ENCODE results near the gene DUOX2. TPM values are rescaled to one million over a fixed set of nuclear protein-coding genes. Genes with fewer than 3 reads are reported as not detected.

DUOX2 gene
- total RNA-seq, 3 donors from 2014 or later (not counting 1 experiment from before 2014, with no cell fraction given), result 2.5 TPM; not detected in 2

DNA sequence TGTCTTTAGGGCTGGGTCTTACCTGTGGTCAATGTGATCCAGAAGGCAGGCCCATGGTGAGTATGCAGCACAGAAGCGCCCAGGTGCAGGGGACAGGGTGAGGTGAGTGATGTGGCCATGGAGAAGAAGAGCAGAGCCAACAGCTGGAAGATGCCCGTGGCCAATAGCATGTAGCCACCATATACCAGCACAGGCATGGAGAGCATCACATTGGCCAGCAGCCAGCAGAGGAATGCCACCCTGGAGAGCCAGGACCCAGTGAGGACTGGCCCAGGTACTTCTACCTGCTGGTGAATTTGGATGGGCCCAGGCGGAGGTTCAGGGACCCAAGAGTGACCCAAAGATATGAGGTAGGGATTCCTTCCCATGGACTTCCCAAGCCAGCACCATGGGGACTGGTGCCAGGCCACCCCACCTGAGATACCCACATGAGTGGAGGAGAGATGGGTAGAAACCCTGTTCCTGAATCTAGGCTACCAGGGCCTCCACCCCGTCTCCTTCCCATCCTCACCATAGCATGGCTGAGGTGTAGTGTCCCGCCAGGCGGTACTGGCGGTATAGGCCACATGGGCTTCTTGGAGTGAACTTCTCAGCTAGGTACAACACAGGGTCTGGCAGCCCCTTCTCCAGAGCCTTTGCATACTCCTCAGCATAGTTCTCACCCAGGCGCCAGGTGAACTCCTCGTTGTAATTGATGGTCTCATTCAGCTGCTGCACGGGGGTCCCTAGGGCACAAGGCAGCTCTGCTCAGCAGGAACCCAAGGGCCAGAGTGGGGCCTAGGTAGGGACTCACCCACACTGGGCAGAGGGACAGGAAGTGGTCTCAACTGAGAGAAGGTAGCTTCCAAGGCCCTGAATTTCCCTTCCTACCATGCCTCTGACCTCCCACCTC, 6.4 kb upstream of the DUOX2 start:
- H3K4me3 Mint-ChIP-seq, result no peak overlapping the region
- H3K27me3 ChIP-seq (ENCODE audit: control insufficient read depth, insufficient read depth, low read length), result peaks cover 28% of the 10 kb centered on the region
- no peaks in the 10 kb centered on the region for H3K36me3 ChIP-seq (ENCODE audit: control insufficient read depth, insufficient read depth, low read length)
- no peaks in the 10 kb centered on the region for H3K36me3 Mint-ChIP-seq
- peaks cover 20% of the 10 kb centered on the region for H3K4me1 ChIP-seq (ENCODE audit: control insufficient read depth, insufficient read depth, low read length)
- TF ChIP-seq, protein P1, sequence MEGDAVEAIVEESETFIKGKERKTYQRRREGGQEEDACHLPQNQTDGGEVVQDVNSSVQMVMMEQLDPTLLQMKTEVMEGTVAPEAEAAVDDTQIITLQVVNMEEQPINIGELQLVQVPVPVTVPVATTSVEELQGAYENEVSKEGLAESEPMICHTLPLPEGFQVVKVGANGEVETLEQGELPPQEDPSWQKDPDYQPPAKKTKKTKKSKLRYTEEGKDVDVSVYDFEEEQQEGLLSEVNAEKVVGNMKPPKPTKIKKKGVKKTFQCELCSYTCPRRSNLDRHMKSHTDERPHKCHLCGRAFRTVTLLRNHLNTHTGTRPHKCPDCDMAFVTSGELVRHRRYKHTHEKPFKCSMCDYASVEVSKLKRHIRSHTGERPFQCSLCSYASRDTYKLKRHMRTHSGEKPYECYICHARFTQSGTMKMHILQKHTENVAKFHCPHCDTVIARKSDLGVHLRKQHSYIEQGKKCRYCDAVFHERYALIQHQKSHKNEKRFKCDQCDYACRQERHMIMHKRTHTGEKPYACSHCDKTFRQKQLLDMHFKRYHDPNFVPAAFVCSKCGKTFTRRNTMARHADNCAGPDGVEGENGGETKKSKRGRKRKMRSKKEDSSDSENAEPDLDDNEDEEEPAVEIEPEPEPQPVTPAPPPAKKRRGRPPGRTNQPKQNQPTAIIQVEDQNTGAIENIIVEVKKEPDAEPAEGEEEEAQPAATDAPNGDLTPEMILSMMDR (IDR thresholded peaks at IDR 0.05), result no peak
- no peak overlapping the region for H3K27ac ChIP-seq (ENCODE audit: low read length)
- intact Hi-C loops (cut with micrococcal nuclease), result no loop called here
- H3K27ac Mint-ChIP-seq, result no peak overlapping the region
- 89% methylated on average over 10 of the region's 10 CpGs for WGBS (ENCODE audit: insufficient coverage)
- ATAC-seq (no peak), DNase-seq (no peak)
- no peaks in the 10 kb centered on the region for H3K9me3 ChIP-seq (ENCODE audit: control insufficient read depth, insufficient read depth, low read length)
- H3K4me3 ChIP-seq (ENCODE audit: low read length), result no peak overlapping the region
- H3K9me3 Mint-ChIP-seq, result no peaks in the 10 kb centered on the region
- peaks cover 14 to 19% of the 10 kb centered on the region in 2 donors for H3K4me1 Mint-ChIP-seq
- peaks cover 43 to 51% of the 10 kb centered on the region in 2 donors for H3K27me3 Mint-ChIP-seq (ENCODE audit: low read depth in 2 of 2)

- peaks cover 40% of the 10 kb centered on the region for H3K27me3 ChIP-seq (ENCODE audit: control insufficient read depth, insufficient read depth, low read length)
- no peak overlapping the region for H3K27ac Mint-ChIP-seq
- TF ChIP-seq, protein P1 (IDR thresholded peaks at IDR 0.05), result no peak
- WGBS (ENCODE audit: insufficient coverage), result 92% methylated on average over 5 of the region's 5 CpGs
- no peak overlapping the region for H3K27ac ChIP-seq (ENCODE audit: low read length)
- no peaks in the 10 kb centered on the region for H3K9me3 Mint-ChIP-seq
- H3K4me3 Mint-ChIP-seq, result no peak overlapping the region
- peaks cover 27% of the 10 kb centered on the region for H3K4me1 ChIP-seq (ENCODE audit: control insufficient read depth, insufficient read depth, low read length)
- intact Hi-C loops (cut with micrococcal nuclease), result no loop called here
- no peaks in the 10 kb centered on the region for H3K36me3 Mint-ChIP-seq
- H3K4me3 ChIP-seq (ENCODE audit: low read length), result no peak overlapping the region
- no peaks in the 10 kb centered on the region for H3K9me3 ChIP-seq (ENCODE audit: control insufficient read depth, insufficient read depth, low read length)
- peaks cover 53 to 57% of the 10 kb centered on the region in 2 donors for H3K27me3 Mint-ChIP-seq (ENCODE audit: low read depth in 2 of 2)
- no peak for DNase-seq
- H3K36me3 ChIP-seq (ENCODE audit: control insufficient read depth, insufficient read depth, low read length), result no peaks in the 10 kb centered on the region
- H3K4me1 Mint-ChIP-seq, result peaks cover 14 to 22% of the 10 kb centered on the region in 2 donors
- no peak for ATAC-seq
Observed at GRCh38 chr15:45118996-45119395, 5.0 kb upstream of the DUOX2 start.

DNA sequence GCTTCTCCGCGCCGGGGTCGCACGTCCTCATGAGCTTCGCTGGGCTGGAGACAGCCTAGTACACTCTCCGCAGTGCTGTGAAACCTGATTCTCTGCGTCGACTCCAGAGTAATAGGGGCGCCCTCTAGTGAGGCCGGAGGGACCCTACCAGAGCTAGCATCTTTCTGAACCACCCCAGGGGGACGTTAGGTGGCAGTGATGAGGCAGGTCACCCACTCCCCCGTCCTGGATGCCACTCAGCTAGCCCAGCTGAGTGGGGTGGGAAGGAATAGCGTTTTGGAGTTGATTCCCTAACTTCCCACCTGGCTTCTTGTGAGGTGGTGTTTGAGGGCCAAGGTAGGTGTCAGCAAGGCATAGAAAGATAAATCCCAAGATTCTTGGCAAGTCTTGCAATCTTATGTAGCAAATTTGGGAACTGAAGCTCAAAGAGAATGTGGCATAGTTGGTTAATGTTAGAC, 4.2 kb upstream of the DUOX2 start:
- H3K27ac Mint-ChIP-seq, result peak overlapping the region in 1 of 2 donors; percentile 3
- peak; percentile 98 to 100 (median 100) for ATAC-seq
- H3K9me3 Mint-ChIP-seq, result no peaks in the 10 kb centered on the region

More for the DNA sequence above, 4.2 kb upstream of the DUOX2 start:
- Histone ChIP-seq H3K27me3 (ENCODE audit: control insufficient read depth, insufficient read depth, low read length) (peaks cover 49% of the 10 kb centered on the region), H3K36me3 (ENCODE audit: control insufficient read depth, insufficient read depth, low read length) (no peaks in the 10 kb centered on the region), H3K9me3 (ENCODE audit: control insufficient read depth, insufficient read depth, low read length) (no peaks in the 10 kb centered on the region), H3K4me1 (ENCODE audit: control insufficient read depth, insufficient read depth, low read length) (peaks cover 28% of the 10 kb centered on the region), H3K27ac (ENCODE audit: low read length) (no peak overlapping the region), H3K4me3 (ENCODE audit: low read length) (no peak overlapping the region)
- H3K36me3 Mint-ChIP-seq, result no peaks in the 10 kb centered on the region
- under 1% methylated on average over 14 of the region's 14 CpGs for WGBS (ENCODE audit: insufficient coverage)
- TF ChIP-seq, protein P1 (IDR thresholded peaks at IDR 0.05), result peak; percentile 99
- H3K4me1 Mint-ChIP-seq, result peaks cover 14 to 24% of the 10 kb centered on the region in 2 donors
- peak overlapping the region; percentile 88 for H3K4me3 Mint-ChIP-seq
- DNase-seq, result peak; percentile 69 to 91
- intact Hi-C loops (cut with micrococcal nuclease), result no loop called here
- H3K27me3 Mint-ChIP-seq (ENCODE audit: low read depth in 2 of 2), result peaks cover 57 to 60% of the 10 kb centered on the region in 2 donors
